Fibroblast of mammary gland (primary cell): Measurements from ENCODE around the gene DUSP19.

ENCODE experiments used
- DNase-seq: peaks from one replicate; pipeline ENCODE4 v3.0.0-alpha.2; 2010; ENCODE audit warnings: low read depth
- H3K4me3 ChIP-seq: 2 replicates; pipeline ENCODE4 v1.5.1; 2011; ENCODE audit warnings: low read depth, mild to moderate bottlenecking, low read length, moderate library complexity; ENCODE audit not compliant: control insufficient read depth
- CTCF ChIP-seq: conservative IDR thresholded peaks from 2 replicates; pipeline ENCODE4 v1.5.1; 2011; ENCODE audit warnings: low read depth, low read length, inconsistent platforms; ENCODE audit not compliant: control insufficient read depth, insufficient read depth

Gene DUSP19

DNA sequence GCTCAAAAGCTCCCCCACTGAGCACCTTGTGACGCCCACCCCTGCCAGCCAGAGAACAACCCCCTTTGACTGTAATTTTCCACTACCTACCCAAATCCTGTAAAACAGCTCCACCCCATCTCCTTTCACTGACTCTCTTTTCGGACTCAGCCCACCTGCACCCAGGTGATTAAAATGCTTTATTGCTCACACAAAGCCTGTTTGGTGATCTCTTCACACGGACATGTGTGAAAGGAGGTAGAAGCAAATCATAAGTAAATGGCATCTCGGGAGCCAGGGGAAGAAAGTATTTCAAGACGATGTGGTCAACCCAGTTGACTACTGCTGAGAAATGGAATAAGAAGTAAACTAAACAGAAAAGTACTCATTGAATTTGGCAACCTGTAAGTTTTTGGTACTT lies 29.1 kb upstream of the DUSP19 start:
- no peak for TF ChIP-seq CTCF
- DNase-seq, result no peak
- H3K4me3 ChIP-seq, result no peak overlapping the region

DNA sequence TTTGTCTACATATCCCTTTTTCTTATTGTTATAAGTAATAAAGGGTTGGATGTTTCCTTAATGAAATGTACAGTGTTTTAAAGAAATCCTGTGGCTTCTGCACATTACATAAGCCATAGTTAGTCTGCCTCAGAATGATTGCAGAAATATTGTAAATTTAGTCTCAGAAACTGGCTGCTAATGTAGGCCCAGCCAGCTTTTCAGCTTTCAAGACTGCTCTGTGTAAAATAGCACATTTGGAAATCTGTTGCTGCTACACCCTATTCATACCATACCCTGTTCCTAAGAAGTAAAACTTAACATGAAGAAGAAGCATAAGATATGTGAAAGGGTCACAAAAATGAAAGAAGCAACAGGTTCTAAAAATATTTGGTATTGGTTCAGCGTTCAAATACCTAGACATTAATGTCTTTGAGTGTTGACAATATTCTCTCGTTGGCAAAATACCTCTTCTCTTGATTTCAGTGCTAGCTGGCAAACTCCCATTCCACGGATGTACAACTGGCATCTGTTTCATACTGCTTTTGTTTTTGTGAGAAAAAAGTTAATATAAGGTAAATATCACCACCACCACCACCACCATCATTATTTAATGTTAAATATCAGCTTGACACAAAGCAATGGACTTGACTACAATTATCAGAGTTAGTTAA lies 21.1 kb upstream of the DUSP19 start:
- no peak for DNase-seq
- no peak for TF ChIP-seq CTCF
- no peak overlapping the region for H3K4me3 ChIP-seq

- no peak overlapping the region for H3K4me3 ChIP-seq
- DNase-seq, result peak; percentile 92
- TF ChIP-seq CTCF, result no peak
Measured at GRCh38 chr2:183059561-183059960, 19.0 kb upstream of the DUSP19 start.

DNA sequence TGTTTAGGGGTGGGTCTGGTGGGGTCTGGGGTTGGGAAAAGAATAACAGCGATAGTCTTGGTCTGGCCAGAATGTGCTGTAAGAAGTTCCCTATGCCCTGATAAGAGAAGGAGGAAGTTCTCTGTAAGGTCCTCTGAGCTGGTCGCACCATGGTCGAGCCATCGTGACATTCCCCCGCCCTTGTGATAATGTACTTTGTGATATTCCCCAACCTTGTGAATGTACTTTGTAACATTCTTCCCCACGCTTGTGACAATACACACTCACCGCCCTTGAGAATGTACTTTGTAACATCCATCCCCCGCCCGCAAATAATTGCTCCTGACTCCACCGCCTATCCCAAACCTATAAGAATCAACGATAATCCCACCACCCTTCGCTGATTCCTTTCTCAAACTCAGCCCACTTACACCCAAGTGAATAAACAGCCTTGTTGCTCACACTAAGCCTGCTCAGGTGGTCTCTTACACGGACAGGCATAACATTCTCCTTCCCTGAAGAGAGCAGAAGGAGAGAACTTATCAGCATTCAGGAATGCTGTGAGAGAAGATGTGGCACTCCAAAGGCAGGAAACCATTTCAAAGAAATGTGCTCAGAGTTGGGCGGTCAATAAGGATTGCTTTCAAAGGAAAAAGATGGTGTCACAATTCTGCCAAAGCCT lies 17.8 kb upstream of the DUSP19 start:
- no peak overlapping the region for H3K4me3 ChIP-seq
- no peak for TF ChIP-seq CTCF
- DNase-seq, result no peak

- peak; percentile 80 for DNase-seq
- H3K4me3 ChIP-seq, result no peak overlapping the region
- no peak for TF ChIP-seq CTCF
Measured at GRCh38 chr2:183063083-183063482, 15.5 kb upstream of the DUSP19 start.

DNA sequence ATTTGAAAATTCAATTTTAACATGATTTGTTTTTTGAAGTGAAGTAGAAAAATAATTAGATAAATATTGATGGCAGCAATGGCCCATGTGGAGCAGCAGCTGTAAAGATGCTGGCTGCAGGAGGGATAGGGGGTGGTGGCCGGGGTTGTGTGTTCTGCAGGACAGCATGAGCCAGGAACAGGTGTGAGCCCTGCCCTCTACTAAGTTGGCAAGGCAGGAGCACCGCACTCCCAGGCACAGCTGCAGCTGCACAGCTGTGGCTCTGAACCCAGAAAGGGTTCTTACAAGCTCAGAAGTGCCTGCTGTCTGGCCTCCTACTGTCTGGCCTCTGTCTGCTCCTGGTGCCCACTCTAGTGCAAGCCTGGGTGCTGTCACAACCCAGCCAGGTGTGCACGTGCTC lies 10.0 kb upstream of the DUSP19 start:
- no peak overlapping the region for H3K4me3 ChIP-seq
- TF ChIP-seq CTCF, result no peak
- DNase-seq, result no peak
